K562 (cell line): ENCODE data around the gene TRIM38. TPM values are rescaled to one million over a fixed set of nuclear protein-coding genes. Genes with fewer than 3 reads are reported as not detected.
A peak's percentile ranks its signal among the peaks of the same experiment; 100 is the strongest.

Source experiments
- ATF6 ChIP-seq: sonication (generic); formaldehyde crosslinking; IDR thresholded peaks from 2 replicates; pipeline ENCODE4 v1.4.0; 2020; ENCODE audit warnings: mild to moderate bottlenecking, missing genetic modification reagents
- HMG20A ChIP-seq: fragments of 450-650 bp; formaldehyde crosslinking; conservative IDR thresholded peaks from 2 replicates; pipeline ENCODE4 v1.4.0; 2020; ENCODE audit warnings: mild to moderate bottlenecking, mixed read lengths
- HNRNPUL1 ChIP-seq: fragments of 200-400 bp; formaldehyde crosslinking; IDR thresholded peaks from 2 replicates; pipeline ENCODE4 v1.6.1; 2017; ENCODE audit warnings: low read length
- KAT8 ChIP-seq: fragments of 450-650 bp; IDR thresholded peaks from 2 replicates; pipeline ENCODE4 v1.6.1; 2016; ENCODE audit warnings: low read depth, mild to moderate bottlenecking
- MITF ChIP-seq: IDR thresholded peaks from 2 replicates; pipeline ENCODE4 v1.6.1; 2014; ENCODE audit warnings: antibody characterized with exemption
- MXD1 ChIP-seq: fragments of 250-450 bp; sonication (Bioruptor Pico); IDR thresholded peaks from 2 replicates; pipeline ENCODE4 v1.8.0; 2021; ENCODE audit warnings: borderline replicate concordance, mild to moderate bottlenecking, moderate library complexity; ENCODE audit not compliant: poor library complexity, severe bottlenecking
- NELFE ChIP-seq: IDR thresholded peaks from 2 replicates; pipeline ENCODE4 v1.6.1; 2011; ENCODE audit warnings: mild to moderate bottlenecking; ENCODE audit not compliant: insufficient read depth, insufficient read length
- NR1H2 ChIP-seq: sonication (generic); formaldehyde crosslinking; IDR thresholded peaks from 2 replicates; pipeline ENCODE4 v1.4.0; 2020; ENCODE audit warnings: mild to moderate bottlenecking, missing genetic modification reagents
- NUFIP1 ChIP-seq: fragments of 450-650 bp; IDR thresholded peaks from 2 replicates; pipeline ENCODE4 v1.6.1; 2018; ENCODE audit not compliant: partially characterized antibody
- POLR2B ChIP-seq: fragments of 450-650 bp; IDR thresholded peaks from 2 replicates; pipeline ENCODE4 v1.6.1; 2018; ENCODE audit warnings: low read depth; ENCODE audit not compliant: partially characterized antibody
- RFX1 ChIP-seq: fragments of 450-650 bp; IDR thresholded peaks from 2 replicates; pipeline ENCODE4 v1.6.1; 2016; ENCODE audit warnings: mild to moderate bottlenecking, moderate library complexity
- RFX5 ChIP-seq: IDR thresholded peaks from 2 replicates; pipeline ENCODE4 v1.6.1; 2011; ENCODE audit warnings: low read depth, mild to moderate bottlenecking, improper control_type of control experiment, low read length
- SNIP1 ChIP-seq: fragments of 450-650 bp; IDR thresholded peaks from 2 replicates; pipeline ENCODE4 v1.7.1; 2017; ENCODE audit warnings: low read depth, mild to moderate bottlenecking
- SP1 ChIP-seq: sonication (generic); formaldehyde crosslinking; IDR thresholded peaks from 2 replicates; pipeline ENCODE4 v1.8.1; 2022; ENCODE audit warnings: mild to moderate bottlenecking, missing genetic modification reagents
- SRSF3 ChIP-seq: fragments of 200-400 bp; formaldehyde crosslinking; IDR thresholded peaks from 2 replicates; pipeline ENCODE4 v1.6.1; 2016; ENCODE audit warnings: mild to moderate bottlenecking, low read length, moderate library complexity; ENCODE audit not compliant: insufficient read depth
- SRSF7 ChIP-seq: fragments of 200-400 bp; formaldehyde crosslinking; optimal IDR thresholded peaks from 2 replicates; pipeline ENCODE3; 2017; ENCODE audit warnings: mild to moderate bottlenecking, low read depth, low read length
- ZFP30 ChIP-seq: fragments of 250-450 bp; sonication (Bioruptor Pico); IDR thresholded peaks from 2 replicates; pipeline ENCODE4 v1.8.0; 2022; ENCODE audit warnings: moderate library complexity, mild to moderate bottlenecking, inconsistent platforms, borderline replicate concordance
- ZNF24 ChIP-seq: fragments of 450-650 bp; IDR thresholded peaks from 2 replicates; pipeline ENCODE4 v1.6.1; 2016
- ZNF324 ChIP-seq: fragments of 250-450 bp; sonication (Bioruptor Pico); IDR thresholded peaks from 2 replicates; pipeline ENCODE4 v1.4.0; 2020; ENCODE audit warnings: mild to moderate bottlenecking
- ZNF347 ChIP-seq: fragments of 450-650 bp; formaldehyde crosslinking; IDR thresholded peaks from 2 replicates; pipeline ENCODE4 v1.4.0; 2020; ENCODE audit warnings: low read depth, mild to moderate bottlenecking, moderate library complexity
- ZNF551 ChIP-seq: fragments of 250-450 bp; sonication (Bioruptor Pico); IDR thresholded peaks from 2 replicates; pipeline ENCODE4 v1.5.0; 2021; ENCODE audit warnings: mild to moderate bottlenecking, moderate library complexity
- ZNF586 ChIP-seq: fragments of 450-650 bp; formaldehyde crosslinking; conservative IDR thresholded peaks from 2 replicates; pipeline ENCODE4 v1.4.0; 2020; ENCODE audit warnings: mild to moderate bottlenecking, moderate library complexity
- polyA plus RNA-seq, 8 experiments: library from polyadenylated mRNA; depleted of rRNA in 4 of 8; stranded (reverse) in 5 of 8; unstranded in 3 of 8; fragments of >200 nt; fragmentation: Nextera tagmentation in 2 of 8; fragmentation: Illumina TruSeq in 1 of 8; extraction: Ambion mirVana in 2 of 8; extraction: Trizol in 1 of 8; gene quantifications; 2 replicates each; pipeline versions ENCODE4 v1.2.1 to v1.2.3, GENCODE V29; 2011 to 2014; ENCODE audit warnings: inconsistent platforms in 1 of 8, missing spikeins in 1 of 8
- total RNA-seq, 7 experiments: library from RNA; depleted of rRNA in 6 of 7; stranded (reverse); fragments of >200 nt in 6 of 7; fragmentation: Illumina TruSeq in 2 of 7; extraction: Trizol in 2 of 7; gene quantifications; 2 replicates each; pipeline versions ENCODE4 v1.2.1 to v1.2.3, GENCODE V29; 2011 to 2021; ENCODE audit warnings: low replicate concordance in 1 of 7
- TF ChIP-seq, protein P1 (sequence below), 2 experiments: IDR thresholded peaks; 2 replicates each; pipeline ENCODE4 v1.6.1; 2012; ENCODE audit warnings: improper control_type of control experiment in 2 of 2, low read depth in 2 of 2, low read length in 2 of 2, borderline replicate concordance in 1 of 2

Gene TRIM38
- total and polyA plus RNA-seq, 9 of the 15 experiments (the other 6 are each of a cell fraction or from before 2014, with no cell fraction given), result 1.7 to 6.7 (median 6.3) TPM

- TF ChIP-seq, protein P1, sequence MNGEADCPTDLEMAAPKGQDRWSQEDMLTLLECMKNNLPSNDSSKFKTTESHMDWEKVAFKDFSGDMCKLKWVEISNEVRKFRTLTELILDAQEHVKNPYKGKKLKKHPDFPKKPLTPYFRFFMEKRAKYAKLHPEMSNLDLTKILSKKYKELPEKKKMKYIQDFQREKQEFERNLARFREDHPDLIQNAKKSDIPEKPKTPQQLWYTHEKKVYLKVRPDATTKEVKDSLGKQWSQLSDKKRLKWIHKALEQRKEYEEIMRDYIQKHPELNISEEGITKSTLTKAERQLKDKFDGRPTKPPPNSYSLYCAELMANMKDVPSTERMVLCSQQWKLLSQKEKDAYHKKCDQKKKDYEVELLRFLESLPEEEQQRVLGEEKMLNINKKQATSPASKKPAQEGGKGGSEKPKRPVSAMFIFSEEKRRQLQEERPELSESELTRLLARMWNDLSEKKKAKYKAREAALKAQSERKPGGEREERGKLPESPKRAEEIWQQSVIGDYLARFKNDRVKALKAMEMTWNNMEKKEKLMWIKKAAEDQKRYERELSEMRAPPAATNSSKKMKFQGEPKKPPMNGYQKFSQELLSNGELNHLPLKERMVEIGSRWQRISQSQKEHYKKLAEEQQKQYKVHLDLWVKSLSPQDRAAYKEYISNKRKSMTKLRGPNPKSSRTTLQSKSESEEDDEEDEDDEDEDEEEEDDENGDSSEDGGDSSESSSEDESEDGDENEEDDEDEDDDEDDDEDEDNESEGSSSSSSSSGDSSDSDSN (IDR thresholded peaks at IDR 0.05; ENCODE audit: borderline replicate concordance in 1 of 2, low read depth in 2 of 2, low read length in 2 of 2), result 0 out of 4 replicates have a peak, but pooled peaks of 1 of the 2 experiments have one; percentile 6
- TF ChIP-seq ZNF24 (no peak), ATF6 (CRISPR knock-in tag) (no peak), RFX1 (no peak), RFX5 (no peak), MITF (no peak), HMG20A (no peak), POLR2B (peak; percentile 95), HNRNPUL1 (no peak), NELFE (no peak), ZNF347 (no peak), SP1 (CRISPR knock-in tag) (no peak), MXD1 (CRISPR knock-in tag) (no peak), KAT8 (no peak), ZNF551 (CRISPR knock-in tag) (no peak), ZNF324 (no peak), NUFIP1 (no peak), SRSF3 (no peak), ZFP30 (CRISPR knock-in tag) (no peak), ZNF586 (CRISPR knock-in tag) (no peak), SNIP1 (no peak; the same call in 1 of the 2 replicates), SRSF7 (no peak), NR1H2 (CRISPR knock-in tag) (no peak)
These were observed at the start of gene TRIM38 (continued) for GRCh38 chr6:25962149-25963127.
